ENCODE results near the gene PLEKHM2. TPM values are rescaled to one million over a fixed set of nuclear protein-coding genes. Genes with fewer than 3 reads are reported as not detected.

Gene PLEKHM2
- total RNA-seq, 1 donor, result 132 TPM

DNA sequence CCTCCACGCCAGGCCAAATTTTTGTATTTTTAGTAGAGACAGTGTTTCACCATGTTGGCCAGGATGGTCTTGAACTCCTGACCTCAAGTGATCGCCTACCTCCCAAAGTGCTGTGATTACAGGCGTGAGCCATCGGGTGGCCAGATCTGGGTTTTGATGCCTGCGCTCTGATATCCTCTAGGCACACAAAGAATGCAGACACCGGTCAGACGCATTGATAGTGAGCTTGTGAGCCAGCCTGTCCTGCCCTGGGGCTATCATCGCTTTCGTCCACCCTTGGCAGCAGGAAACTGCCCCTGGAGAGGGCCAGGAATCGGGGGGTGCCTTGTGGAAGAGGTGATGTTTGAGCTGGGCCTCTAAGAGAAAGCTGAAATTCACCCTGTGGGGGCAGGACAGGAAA lies 78.4 kb downstream of the PLEKHM2 start:
- no peaks in the 10 kb centered on the region for H3K27me3 ChIP-seq (ENCODE audit: insufficient read depth, low read length)

DNA sequence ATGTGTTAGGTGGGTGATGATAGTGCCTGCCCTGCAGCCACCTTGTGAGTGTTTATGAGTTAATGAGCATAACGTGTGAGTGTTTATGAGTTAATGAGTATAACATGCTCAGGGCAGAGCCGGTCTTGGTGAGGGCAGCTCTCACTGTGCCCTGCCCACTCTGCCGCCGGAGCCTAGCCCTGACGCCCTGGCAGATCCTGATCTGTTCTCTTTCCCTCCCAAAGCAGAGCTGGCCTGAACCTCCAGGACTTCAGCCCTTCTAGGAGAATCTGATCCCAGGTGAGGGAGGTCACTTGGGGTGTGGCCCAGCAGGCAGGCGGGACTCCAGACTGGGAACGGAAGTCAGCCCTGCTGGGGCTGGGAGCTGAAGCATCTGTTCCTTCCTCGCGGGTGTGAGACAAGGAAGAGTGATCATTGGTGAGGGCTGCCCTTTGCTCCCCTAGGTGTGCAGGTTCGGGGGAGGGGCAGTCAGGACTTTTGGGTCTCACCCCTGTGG lies 80.2 kb downstream of the PLEKHM2 start:
- H3K36me3 ChIP-seq (ENCODE audit: insufficient read depth, low read length), result peaks cover 40% of the 10 kb centered on the region
- no peaks in the 10 kb centered on the region for H3K27me3 ChIP-seq (ENCODE audit: insufficient read depth, low read length)
- no peak overlapping the region for H3K4me3 ChIP-seq (ENCODE audit: insufficient read depth, low read length)
- peaks cover 39% of the 10 kb centered on the region for H3K4me1 ChIP-seq (ENCODE audit: insufficient read depth, low read length)
- H3K79me2 ChIP-seq (ENCODE audit: insufficient read depth, low read length), result peaks cover 49% of the 10 kb centered on the region
- no peak overlapping the region for H3K4me2 ChIP-seq (ENCODE audit: insufficient read depth, low read length)
- TF ChIP-seq, protein P1, sequence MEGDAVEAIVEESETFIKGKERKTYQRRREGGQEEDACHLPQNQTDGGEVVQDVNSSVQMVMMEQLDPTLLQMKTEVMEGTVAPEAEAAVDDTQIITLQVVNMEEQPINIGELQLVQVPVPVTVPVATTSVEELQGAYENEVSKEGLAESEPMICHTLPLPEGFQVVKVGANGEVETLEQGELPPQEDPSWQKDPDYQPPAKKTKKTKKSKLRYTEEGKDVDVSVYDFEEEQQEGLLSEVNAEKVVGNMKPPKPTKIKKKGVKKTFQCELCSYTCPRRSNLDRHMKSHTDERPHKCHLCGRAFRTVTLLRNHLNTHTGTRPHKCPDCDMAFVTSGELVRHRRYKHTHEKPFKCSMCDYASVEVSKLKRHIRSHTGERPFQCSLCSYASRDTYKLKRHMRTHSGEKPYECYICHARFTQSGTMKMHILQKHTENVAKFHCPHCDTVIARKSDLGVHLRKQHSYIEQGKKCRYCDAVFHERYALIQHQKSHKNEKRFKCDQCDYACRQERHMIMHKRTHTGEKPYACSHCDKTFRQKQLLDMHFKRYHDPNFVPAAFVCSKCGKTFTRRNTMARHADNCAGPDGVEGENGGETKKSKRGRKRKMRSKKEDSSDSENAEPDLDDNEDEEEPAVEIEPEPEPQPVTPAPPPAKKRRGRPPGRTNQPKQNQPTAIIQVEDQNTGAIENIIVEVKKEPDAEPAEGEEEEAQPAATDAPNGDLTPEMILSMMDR (IDR thresholded peaks at IDR 0.05; ENCODE audit: extremely low read depth, low read depth, low read length), result no peak
- peaks cover 31% of the 10 kb centered on the region for H4K20me1 ChIP-seq (ENCODE audit: insufficient read depth, low read length)
- no peaks in the 10 kb centered on the region for H3K9me3 ChIP-seq (ENCODE audit: low read depth, low read length)
- no peak overlapping the region for H3K27ac ChIP-seq (ENCODE audit: low read depth, low read length)
- peak; percentile 65 for DNase-seq (ENCODE audit: insufficient read length, low spot score, missing footprints)
- H2AFZ ChIP-seq (ENCODE audit: low read length), result no peak overlapping the region

More for the DNA sequence above, 78.4 kb downstream of the PLEKHM2 start:
- peaks cover 27% of the 10 kb centered on the region for H3K36me3 ChIP-seq (ENCODE audit: insufficient read depth, low read length)
- H3K4me3 ChIP-seq (ENCODE audit: insufficient read depth, low read length), result no peak overlapping the region
- TF ChIP-seq, protein P1 (IDR thresholded peaks at IDR 0.05; ENCODE audit: extremely low read depth, low read depth, low read length), result no peak
- no peak overlapping the region for H3K27ac ChIP-seq (ENCODE audit: low read depth, low read length)
- H3K79me2 ChIP-seq (ENCODE audit: insufficient read depth, low read length), result peaks cover 52% of the 10 kb centered on the region
- H3K4me1 ChIP-seq (ENCODE audit: insufficient read depth, low read length), result peaks cover 46% of the 10 kb centered on the region
- no peak overlapping the region for H2AFZ ChIP-seq (ENCODE audit: low read length)
- H4K20me1 ChIP-seq (ENCODE audit: insufficient read depth, low read length), result peaks cover 26% of the 10 kb centered on the region
- H3K9me3 ChIP-seq (ENCODE audit: low read depth, low read length), result no peaks in the 10 kb centered on the region
- no peak overlapping the region for H3K4me2 ChIP-seq (ENCODE audit: insufficient read depth, low read length)
- peak; percentile 83 for DNase-seq (ENCODE audit: insufficient read length, low spot score, missing footprints)

DNA sequence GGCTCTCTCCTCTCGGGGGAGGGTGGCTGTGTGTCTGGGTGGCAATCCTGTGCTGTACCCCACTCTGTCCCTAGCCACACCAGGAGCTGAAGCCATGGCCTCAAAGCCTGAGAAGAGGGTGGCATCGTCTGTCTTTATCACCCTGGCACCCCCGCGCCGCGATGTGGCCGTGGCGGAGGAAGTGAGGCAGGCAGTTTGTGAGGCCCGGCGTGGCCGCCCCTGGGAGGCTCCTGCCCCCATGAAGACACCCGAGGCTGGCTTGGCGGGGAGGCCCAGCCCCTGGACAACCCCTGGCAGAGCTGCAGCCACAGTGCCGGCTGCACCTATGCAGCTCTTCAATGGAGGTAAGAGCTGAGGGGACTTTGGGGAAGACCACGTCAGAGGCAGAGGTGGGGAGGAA lies 80.8 kb downstream of the PLEKHM2 start:
- Histone ChIP-seq H3K4me3 (ENCODE audit: insufficient read depth, low read length) (no peak overlapping the region), H3K79me2 (ENCODE audit: insufficient read depth, low read length) (peaks cover 44% of the 10 kb centered on the region), H3K4me1 (ENCODE audit: insufficient read depth, low read length) (peaks cover 34% of the 10 kb centered on the region), H3K27ac (ENCODE audit: low read depth, low read length) (peak overlapping the region; percentile 82), H3K36me3 (ENCODE audit: insufficient read depth, low read length) (peaks cover 42% of the 10 kb centered on the region), H3K27me3 (ENCODE audit: insufficient read depth, low read length) (no peaks in the 10 kb centered on the region), H3K9me3 (ENCODE audit: low read depth, low read length) (no peaks in the 10 kb centered on the region), H2AFZ (ENCODE audit: low read length) (no peak overlapping the region), H4K20me1 (ENCODE audit: insufficient read depth, low read length) (peaks cover 31% of the 10 kb centered on the region), H3K4me2 (ENCODE audit: insufficient read depth, low read length) (no peak overlapping the region)
- TF ChIP-seq, protein P1 (IDR thresholded peaks at IDR 0.05; ENCODE audit: extremely low read depth, low read depth, low read length), result no peak
- DNase-seq (ENCODE audit: insufficient read length, low spot score, missing footprints), result no peak

DNA sequence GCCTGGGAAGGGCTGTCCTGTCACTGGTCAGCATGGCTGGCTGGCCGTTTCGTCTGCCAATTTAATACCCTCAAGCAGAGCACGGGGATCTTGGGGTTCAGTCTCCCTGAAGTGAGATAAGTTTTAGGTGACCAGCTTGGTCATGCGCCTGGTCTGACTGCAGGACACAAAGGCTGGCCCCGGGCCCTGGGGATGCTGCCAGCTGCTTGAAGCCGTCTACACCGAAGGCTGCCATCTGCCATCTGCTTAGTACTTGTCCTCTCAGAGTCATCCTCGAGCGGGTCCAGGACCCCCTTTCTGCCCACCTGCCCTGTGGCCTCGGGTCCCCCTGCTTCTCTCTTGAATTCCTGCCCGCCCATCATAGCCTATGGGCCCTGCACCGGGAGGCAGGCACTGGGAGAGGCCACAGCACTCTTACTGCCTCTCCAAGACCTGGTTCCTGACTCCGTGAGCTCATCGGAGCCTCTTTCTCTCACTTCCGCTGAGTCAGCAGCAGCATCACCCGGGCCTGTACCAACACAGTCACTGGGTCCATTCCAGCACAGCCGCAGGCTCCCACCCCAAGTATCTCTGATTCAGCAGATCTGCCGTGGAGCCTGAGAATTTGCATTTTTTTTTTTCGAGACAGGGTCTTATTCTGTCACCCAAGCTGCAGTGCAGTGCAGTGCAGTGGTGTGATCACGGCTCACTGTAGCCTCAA lies 81.5 kb downstream of the PLEKHM2 start:
- Histone ChIP-seq H3K27ac (ENCODE audit: low read depth, low read length) (peak overlapping the region; percentile 82), H3K4me2 (ENCODE audit: insufficient read depth, low read length) (no peak overlapping the region), H3K27me3 (ENCODE audit: insufficient read depth, low read length) (no peaks in the 10 kb centered on the region), H2AFZ (ENCODE audit: low read length) (no peak overlapping the region), H3K4me1 (ENCODE audit: insufficient read depth, low read length) (peaks cover 27% of the 10 kb centered on the region), H3K79me2 (ENCODE audit: insufficient read depth, low read length) (peaks cover 42% of the 10 kb centered on the region), H3K9me3 (ENCODE audit: low read depth, low read length) (no peaks in the 10 kb centered on the region), H3K4me3 (ENCODE audit: insufficient read depth, low read length) (no peak overlapping the region), H4K20me1 (ENCODE audit: insufficient read depth, low read length) (peaks cover 31% of the 10 kb centered on the region), H3K36me3 (ENCODE audit: insufficient read depth, low read length) (peaks cover 49% of the 10 kb centered on the region)
- DNase-seq (ENCODE audit: insufficient read length, low spot score, missing footprints), result peak; percentile 98
- TF ChIP-seq, protein P1 (IDR thresholded peaks at IDR 0.05; ENCODE audit: extremely low read depth, low read depth, low read length), result no peak

Data from osteoblast (primary cell).